HG02973 (cell line): Measurements from ENCODE around the gene PARP12.

Source experiments
- ATAC-seq: cut with Tn5 transposase; IDR thresholded peaks from one replicate; pipeline ENCODE4 v1.9.1; 2021; ENCODE audit warnings: moderate library complexity; ENCODE audit not compliant: unreplicated experiment

Gene PARP12

DNA sequence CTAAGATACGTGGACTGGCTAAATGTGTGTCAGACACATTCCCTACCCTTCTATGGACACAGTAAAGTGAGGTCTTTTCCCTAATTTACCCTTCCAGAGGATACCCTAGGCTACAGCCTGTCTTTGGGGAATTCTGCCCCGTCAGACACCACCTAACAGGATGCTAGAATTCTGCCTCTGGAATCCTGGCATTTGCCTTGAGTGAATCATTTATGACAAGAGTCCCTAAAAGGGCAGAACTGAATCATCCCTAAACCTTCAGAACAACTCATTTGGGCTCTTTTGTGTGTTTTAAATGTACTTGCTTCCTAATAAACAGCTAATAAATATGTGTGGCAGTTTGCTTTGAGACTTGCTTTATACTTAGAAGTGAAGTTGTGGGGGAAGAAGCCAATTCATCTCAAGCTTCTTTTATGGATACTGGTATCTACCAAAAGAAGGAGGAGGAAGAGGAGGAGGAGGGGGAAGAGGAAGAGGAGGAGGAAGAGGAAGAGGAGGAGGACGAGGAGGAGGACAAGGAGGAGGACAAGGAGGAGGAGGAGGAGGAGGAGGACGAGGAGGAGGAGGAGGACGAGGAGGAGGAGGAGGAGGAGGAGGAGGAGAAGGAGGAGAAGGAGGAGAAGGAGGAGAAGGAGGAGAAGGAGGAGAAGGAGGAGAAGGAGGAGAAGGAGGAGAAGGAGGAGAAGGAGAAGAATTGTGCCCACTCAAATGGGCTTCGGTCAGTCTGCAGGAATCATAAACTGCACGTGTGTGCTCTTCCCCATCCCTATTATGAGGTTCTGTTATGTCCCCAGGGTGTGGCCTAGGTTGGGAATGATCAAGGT lies 27.1 kb downstream of the PARP12 start:
- ATAC-seq: no peak

- ATAC-seq: no peak
These were observed 28.3 kb downstream of the PARP12 start for GRCh38 chr7:140034421-140034820.

- no peak for ATAC-seq
These were observed 28.9 kb downstream of the PARP12 start for GRCh38 chr7:140033779-140034363.

- no peak for ATAC-seq
These were observed 29.7 kb downstream of the PARP12 start for GRCh38 chr7:140033036-140033435.

DNA sequence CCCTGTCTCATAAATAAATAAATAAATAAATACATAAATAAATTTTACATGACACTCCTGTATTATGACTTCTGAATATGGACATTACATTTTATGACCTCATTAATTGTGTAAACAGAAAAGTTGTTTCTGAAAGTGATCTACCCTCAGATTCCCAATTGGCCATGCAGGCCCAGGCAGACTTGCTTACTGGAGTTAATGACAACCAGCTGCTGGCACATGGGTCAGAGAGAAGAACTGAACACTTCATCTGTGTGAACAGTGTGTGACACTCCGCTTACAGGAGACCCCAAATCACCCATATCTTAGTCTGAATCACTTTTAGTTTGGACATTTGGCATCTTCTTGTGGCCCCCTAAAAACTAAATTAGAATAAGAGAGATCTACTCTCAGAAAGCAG lies 31.4 kb downstream of the PARP12 start:
- ATAC-seq: no peak

GRCh38 chr7:140029072-140029471 lies 33.7 kb downstream of the PARP12 start:
- no peak for ATAC-seq

- no peak for ATAC-seq
These were observed 34.4 kb downstream of the PARP12 start for GRCh38 chr7:140028311-140028710.

GRCh38 chr7:140027858-140028257 lies 34.9 kb downstream of the PARP12 start:
- ATAC-seq: no peak

DNA sequence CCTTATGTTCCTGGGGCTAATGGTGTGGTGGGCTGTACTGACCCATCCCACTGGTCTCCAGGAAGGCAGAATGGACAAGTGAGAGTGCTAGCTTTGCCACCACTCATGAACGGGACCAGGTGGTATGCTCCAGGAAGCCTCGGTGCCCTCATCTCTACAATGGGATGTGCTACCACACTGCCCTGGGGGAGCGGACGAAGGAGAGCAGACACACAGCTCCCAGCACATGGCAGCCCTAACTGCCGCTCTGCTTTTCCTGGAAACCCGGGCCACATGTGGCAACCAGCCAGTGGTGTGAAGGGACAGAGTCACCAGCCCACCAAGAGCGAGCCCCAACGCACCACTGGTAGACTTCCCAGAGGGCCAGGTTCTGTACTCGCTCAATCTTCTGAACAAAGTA lies 35.8 kb downstream of the PARP12 start:
- ATAC-seq: no peak

GRCh38 chr7:140025814-140026433 lies 36.8 kb downstream of the PARP12 start:
- ATAC-seq: no peak

- no peak for ATAC-seq
These were observed 37.5 kb downstream of the PARP12 start for GRCh38 chr7:140025241-140025640.

GRCh38 chr7:140024585-140024984 lies 38.2 kb downstream of the PARP12 start:
- ATAC-seq: no peak

DNA sequence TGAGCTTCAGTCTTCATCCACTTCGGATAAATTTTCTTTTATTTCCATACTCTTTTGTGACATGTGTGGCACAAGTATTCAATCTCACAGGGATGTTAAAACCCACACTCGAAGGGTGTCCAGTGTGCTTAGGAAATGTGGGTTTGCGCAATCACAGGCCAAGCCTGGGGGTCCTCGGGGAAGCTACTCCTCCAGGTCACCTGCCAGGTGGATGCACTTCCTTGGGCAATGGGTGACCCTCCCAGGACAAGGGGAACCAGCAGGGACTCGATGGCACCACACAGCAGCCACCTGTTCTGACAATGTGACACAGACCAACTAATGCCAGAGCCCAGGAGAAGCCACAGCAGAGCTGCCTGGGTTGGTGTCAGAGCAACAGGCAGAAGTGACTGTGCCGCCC lies 39.0 kb downstream of the PARP12 start:
- no peak for ATAC-seq

DNA sequence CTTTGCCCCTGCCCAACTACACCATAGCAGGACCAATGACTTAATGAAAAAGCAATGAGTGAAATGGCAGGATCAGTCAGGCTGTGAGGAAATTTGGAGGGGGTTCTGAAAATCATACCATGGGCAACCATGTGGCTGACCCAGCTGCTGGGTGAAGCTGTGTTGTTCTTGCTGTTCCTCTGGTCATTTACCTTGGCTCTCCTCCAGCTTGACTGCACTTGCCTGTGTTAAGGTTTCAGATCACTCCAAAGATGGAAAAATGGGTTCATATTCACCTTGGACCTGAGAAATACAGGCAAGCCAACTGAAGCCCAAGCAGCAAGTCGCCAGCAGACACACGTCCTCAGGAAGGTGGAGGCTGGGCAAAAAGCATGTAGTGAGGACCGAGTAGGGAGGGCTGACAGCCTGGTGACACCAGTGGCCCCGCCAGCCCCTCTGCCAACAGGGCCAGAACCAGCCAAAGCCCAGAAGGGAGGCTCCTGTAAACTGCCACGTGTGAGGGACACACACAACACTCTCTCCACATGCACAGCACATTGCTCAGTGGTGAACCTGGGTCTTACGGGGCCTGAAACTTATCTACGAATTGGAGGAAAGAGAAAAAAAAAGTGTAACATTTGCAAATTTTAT lies 40.1 kb downstream of the PARP12 start:
- no peak for ATAC-seq

DNA sequence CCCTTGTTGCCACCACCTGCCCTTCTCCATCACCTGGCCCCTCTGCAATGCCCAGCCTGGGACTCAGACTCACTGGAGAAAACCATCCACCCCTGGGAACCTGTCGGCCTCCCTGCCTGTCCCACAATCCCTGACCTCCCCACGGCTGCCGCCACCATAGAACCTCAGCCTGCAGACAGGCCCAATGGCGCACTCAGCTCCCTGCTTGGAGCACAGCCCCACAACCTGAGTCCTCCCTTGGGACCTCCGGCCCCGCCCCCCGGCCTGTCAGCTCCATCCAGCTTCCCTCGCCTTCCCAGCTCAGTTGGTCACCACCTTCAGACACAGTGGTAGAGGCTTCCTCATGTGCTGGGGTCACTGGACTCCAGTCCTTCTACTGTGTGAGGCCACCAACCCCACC lies 41.1 kb downstream of the PARP12 start:
- no peak for ATAC-seq

DNA sequence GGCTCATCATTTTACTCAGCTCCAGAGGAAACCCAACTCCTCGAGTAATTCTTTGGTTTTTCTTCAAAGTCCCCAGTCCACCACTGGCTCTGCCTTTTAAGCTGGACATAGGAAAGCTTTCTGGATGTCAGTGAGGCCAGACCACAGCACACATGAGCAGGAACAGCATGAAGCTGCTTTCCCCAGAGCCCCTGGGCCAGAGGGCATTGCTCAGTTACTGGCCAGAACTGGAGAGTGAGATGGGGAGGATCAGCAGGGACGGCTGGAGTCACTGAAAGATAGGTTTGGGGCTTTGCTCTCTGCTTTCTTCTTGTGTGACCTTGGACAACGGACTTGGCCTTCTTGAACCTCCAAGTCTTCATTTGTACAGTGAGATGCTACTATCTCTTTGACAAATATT lies 43.1 kb downstream of the PARP12 start:
- ATAC-seq: no peak

DNA sequence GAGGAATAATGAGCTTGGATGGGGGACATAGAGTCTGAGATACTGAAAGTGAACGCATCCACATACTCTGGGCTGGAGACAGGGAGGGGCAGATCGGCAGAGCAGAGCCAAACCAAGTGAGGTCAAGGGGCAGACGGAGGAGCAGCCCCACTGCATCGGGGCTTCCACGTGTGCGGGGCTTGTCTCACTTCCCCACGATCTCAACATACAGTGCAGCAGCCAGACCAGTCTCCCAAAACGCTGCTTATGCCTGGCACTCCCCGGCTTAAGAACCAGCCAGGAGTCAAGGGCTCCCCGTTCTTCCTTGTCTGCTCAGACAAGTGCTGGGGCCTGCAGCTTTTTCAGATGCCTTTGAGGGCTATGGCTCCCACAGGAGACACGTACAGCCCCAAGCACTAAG lies 43.6 kb downstream of the PARP12 start:
- no peak for ATAC-seq

GRCh38 chr7:140018125-140019043 lies 44.4 kb downstream of the PARP12 start:
- ATAC-seq: no peak

- ATAC-seq: no peak
These were observed 45.2 kb downstream of the PARP12 start for GRCh38 chr7:140017543-140017942.

GRCh38 chr7:140017034-140017433 lies 45.7 kb downstream of the PARP12 start:
- no peak for ATAC-seq

- no peak for ATAC-seq
These were observed 46.2 kb downstream of the PARP12 start for GRCh38 chr7:140016540-140016939.
